Activated CD8-positive, alpha-beta T cell treated with anti-CD3 and anti-CD28 coated beads, Interleukin-2, amount 10 ng/mL, durations not matched to agents 7 days and 5 days (primary cell): Measurements from ENCODE around the gene MXD1. TPM values are rescaled to one million over a fixed set of nuclear protein-coding genes. Genes with fewer than 3 reads are reported as not detected.

ENCODE experiments used
- ATAC-seq: fragments of 150-1000 bp; cut with Tn5 transposase; one replicate; pipeline ENCODE4 v1.10.0; 2021; ENCODE audit warnings: moderate library complexity
- CTCF ChIA-PET: fragments of 350-600 bp; sonication (Branson Sonifier 250); formaldehyde crosslinking; loops from one replicate; lab custom pipeline; 2021; ENCODE audit warnings: antibody characterized with exemption; lab: Charles Lee
- POLR2A ChIA-PET: fragments of 350-600 bp; sonication (Branson Sonifier 250); formaldehyde crosslinking; loops from one replicate; lab custom pipeline; 2021; ENCODE audit warnings: antibody characterized with exemption; lab: Charles Lee
- DNase-seq: peaks from one replicate; pipeline ENCODE4 v3.0.0-alpha.2; 2020
- H3K27ac Mint-ChIP-seq: one replicate; pipeline ENCODE4 v1.8.0; 2021; ENCODE audit warnings: mild to moderate bottlenecking, mixed read lengths
- H3K27me3 Mint-ChIP-seq: one replicate; pipeline ENCODE4 v1.8.0; 2021; ENCODE audit warnings: low read depth, mixed read lengths
- H3K36me3 Mint-ChIP-seq: one replicate; pipeline ENCODE4 v1.8.0; 2021; ENCODE audit warnings: low read depth, mixed read lengths
- H3K4me1 Mint-ChIP-seq: one replicate; pipeline ENCODE4 v1.8.0; 2021; ENCODE audit warnings: low read depth, mixed read lengths
- H3K4me3 Mint-ChIP-seq: one replicate; pipeline ENCODE4 v1.8.0; 2021; ENCODE audit warnings: mild to moderate bottlenecking, mixed read lengths
- H3K9me3 Mint-ChIP-seq: one replicate; pipeline ENCODE4 v1.8.0; 2022; ENCODE audit warnings: mixed read lengths; ENCODE audit not compliant: insufficient read depth
- total RNA-seq, 2 experiments: library from RNA; stranded (reverse); gene quantifications; one replicate each; pipeline ENCODE4 v1.2.3, GENCODE V29; 2021

MXD1 gene
- total RNA-seq, 2 experiments from 2014 or later: 7.7 to 10.2 TPM

DNA sequence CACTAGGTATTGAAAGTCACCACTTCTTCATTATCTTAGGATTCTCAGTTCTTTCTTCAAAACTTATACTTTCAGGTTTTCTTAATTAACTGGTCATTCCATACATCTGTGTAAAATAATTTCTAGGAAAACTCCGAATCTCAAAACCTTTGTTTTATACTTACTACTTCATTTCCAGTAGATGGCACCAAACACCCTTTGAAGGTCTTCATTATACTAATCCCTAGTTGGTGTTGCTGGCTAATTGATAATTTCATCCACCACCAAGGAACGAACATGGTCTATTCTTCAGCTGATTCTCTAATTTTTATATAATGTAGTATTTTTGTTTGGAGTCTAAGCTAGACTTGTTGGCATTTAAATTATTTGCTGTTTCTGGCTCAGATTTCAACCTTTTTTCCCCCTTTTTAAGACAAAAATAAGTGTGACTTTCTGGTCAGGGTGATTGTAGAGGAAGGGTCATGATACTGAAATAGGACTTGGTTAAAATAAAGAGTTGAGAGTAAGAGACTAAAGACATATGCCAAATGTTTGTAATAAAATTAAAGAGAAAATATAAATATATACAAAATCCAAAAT lies 2.8 kb upstream of the MXD1 start:
- no peak overlapping the region for H3K4me3 Mint-ChIP-seq
- no peak overlapping the region for H3K27ac Mint-ChIP-seq
- ChIA-PET POLR2A (interaction anchor here (1.5 to 3.4 kb wide), 2 partner anchors 156 to 180 kb away, joined by 4 to 11 read pairs; no protein-coding TSS in a partner anchor), CTCF (interaction anchor here (0.7 to 6.5 kb wide), 36 partner anchors 10 to 391 kb away, joined by 3 to 142 read pairs (median 4); partner anchors contain the start of genes C2orf42, FAM136A, PCYOX1 and SNRPG)
- H3K4me1 Mint-ChIP-seq: peaks cover 30% of the 10 kb centered on the region
- H3K36me3 Mint-ChIP-seq: peaks cover 23% of the 10 kb centered on the region
- DNase-seq: no peak
- no peaks in the 10 kb centered on the region for H3K27me3 Mint-ChIP-seq
- no peaks in the 10 kb centered on the region for H3K9me3 Mint-ChIP-seq
- no peak for ATAC-seq

DNA sequence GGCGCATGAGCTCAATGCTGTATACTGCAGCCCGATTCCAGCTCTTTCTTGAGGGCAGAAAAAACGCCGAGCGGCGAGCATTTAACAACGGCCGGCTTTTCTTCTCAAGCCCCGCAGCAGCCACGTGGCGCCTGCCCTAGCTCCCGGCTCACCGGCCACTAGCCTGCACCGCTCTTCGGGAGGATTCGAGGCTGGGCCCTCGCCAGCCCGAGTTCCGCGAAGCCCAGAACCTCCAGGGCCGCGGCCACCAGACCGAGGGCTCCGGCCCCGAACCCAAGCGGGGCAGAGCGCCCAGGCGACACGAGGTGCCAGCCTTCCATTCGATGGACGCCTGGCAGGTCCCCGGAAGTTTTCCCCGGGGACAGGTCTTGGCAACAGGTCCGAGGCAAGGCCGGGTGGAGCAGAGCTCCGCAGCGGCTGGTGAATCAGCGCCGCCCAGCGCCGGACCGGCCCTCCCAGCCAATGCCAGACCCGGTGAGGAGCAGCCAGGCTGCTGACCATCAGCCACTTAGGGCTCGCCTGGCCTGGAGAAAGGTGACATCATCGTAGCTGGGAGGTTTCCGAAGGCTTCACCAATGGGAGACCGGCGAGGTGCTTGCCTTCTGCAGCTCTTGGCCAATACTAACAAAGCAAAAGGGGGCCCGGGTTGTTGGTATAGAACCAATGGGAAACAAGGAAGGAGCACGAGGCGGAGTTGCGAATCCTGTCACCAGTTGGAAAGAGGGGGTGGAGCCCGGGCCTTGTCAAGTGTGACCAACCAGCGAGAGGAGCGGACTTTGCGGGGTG lies 552 bp upstream of the MXD1 start:
- ATAC-seq (peak; percentile 93), DNase-seq (peak; percentile 100)
- POLR2A ChIA-PET: interaction anchor here (0.6 to 4.2 kb wide), 33 partner anchors 10 to 387 kb away, joined by 3 to 44 read pairs (median 5); partner anchors contain the start of genes C2orf42, FAM136A, PCBP1 and PCYOX1
- CTCF ChIA-PET: interaction anchor here (0.7 to 6.5 kb wide), 41 partner anchors 8 to 389 kb away, joined by 3 to 142 read pairs (median 4); partner anchors contain the start of genes C2orf42, FAM136A, PCBP1 and PCYOX1
- Mint-ChIP-seq H3K9me3 (no peaks in the 10 kb centered on the region), H3K4me3 (peak overlapping the region; percentile 84), H3K27me3 (no peaks in the 10 kb centered on the region), H3K36me3 (peaks cover 23% of the 10 kb centered on the region), H3K4me1 (peaks cover 42% of the 10 kb centered on the region), H3K27ac (peak overlapping the region; percentile 87)

DNA sequence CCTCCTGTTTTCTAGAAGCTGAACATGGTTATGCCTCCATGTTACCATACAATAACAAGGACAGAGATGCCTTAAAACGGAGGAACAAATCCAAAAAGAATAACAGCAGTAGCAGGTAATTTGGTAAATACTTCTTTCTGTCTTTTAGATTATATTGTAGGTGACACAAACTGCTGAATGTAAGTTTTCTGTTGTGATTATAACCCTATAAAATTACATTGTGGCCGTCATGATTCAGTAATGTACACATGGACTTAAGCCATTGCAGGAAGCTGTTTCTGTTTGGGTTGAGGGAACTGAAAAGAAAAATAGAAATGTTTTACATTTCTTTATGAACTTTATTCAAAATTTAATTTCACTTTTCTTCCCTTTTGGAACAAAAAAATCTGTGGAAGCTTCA lies 1.2 kb downstream of the MXD1 start:
- DNase-seq (no peak), ATAC-seq (no peak)
- Mint-ChIP-seq H3K36me3 (peaks cover 28% of the 10 kb centered on the region), H3K27me3 (no peaks in the 10 kb centered on the region), H3K4me3 (peak overlapping the region; percentile 63), H3K27ac (no peak overlapping the region), H3K4me1 (peaks cover 42% of the 10 kb centered on the region), H3K9me3 (no peaks in the 10 kb centered on the region)
- ChIA-PET POLR2A (interaction anchor here (0.6 to 4.2 kb wide), 10 partner anchors 11 to 275 kb away, joined by 3 to 28 read pairs (median 4); partner anchors contain the start of gene C2orf42), CTCF (interaction anchor here (0.8 to 6.5 kb wide), 5 partner anchors 8 to 275 kb away, joined by 3 to 142 read pairs (median 42); partner anchors contain the start of gene C2orf42)

DNA sequence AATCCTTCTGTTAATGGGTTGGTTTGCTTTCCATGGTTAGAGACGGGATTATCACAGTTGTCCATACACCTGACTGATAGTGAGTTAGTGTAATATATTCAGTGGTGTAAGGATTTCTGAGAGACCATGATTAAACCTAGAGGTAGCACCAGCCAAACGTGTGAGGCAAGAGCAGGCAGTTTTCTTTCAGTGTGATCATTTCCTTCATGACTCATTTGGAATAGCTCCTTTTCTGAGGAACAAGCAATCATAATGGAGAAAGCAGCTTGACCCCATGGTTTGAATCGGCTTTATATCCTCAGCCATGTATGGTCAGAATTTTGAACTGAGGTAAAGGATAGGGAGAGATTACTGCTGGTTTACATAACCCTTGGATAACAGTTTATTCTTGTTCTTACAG lies 2.9 kb downstream of the MXD1 start:
- CTCF ChIA-PET: interaction anchor here (1.2 to 6.5 kb wide), 2 partner anchors 153 to 226 kb away, joined by 5 to 103 read pairs; no protein-coding TSS in a partner anchor
- Mint-ChIP-seq H3K36me3 (peaks cover 32% of the 10 kb centered on the region), H3K4me1 (peaks cover 36% of the 10 kb centered on the region), H3K27ac (no peak overlapping the region), H3K27me3 (no peaks in the 10 kb centered on the region), H3K9me3 (no peaks in the 10 kb centered on the region), H3K4me3 (no peak overlapping the region)
- DNase-seq (no peak), ATAC-seq (no peak)
- POLR2A ChIA-PET: no interaction called here

GRCh38 chr2:69918401-69918800 lies 3.5 kb downstream of the MXD1 start:
- DNase-seq (no peak), ATAC-seq (no peak)
- Mint-ChIP-seq H3K36me3 (peaks cover 36% of the 10 kb centered on the region), H3K4me1 (peaks cover 38% of the 10 kb centered on the region), H3K9me3 (no peaks in the 10 kb centered on the region), H3K27ac (no peak overlapping the region), H3K4me3 (no peak overlapping the region), H3K27me3 (no peaks in the 10 kb centered on the region)
- POLR2A ChIA-PET: no interaction called here
- CTCF ChIA-PET: interaction anchor here (1.2 to 1.5 kb wide), 2 partner anchors 153 to 225 kb away, joined by 4 to 5 read pairs; no protein-coding TSS in a partner anchor

GRCh38 chr2:69923116-69923515 lies 8.2 kb downstream of the MXD1 start:
- H3K36me3 Mint-ChIP-seq: peaks cover 32% of the 10 kb centered on the region
- CTCF ChIA-PET: interaction anchor here (0.8 to 1.2 kb wide), 6 partner anchors 9 to 148 kb away, joined by 3 to 4 read pairs (median 4); partner anchors contain the start of gene MXD1
- DNase-seq: no peak
- POLR2A ChIA-PET: interaction anchor here (1.9 kb wide), 1 partner anchor 9 kb away, joined by 4 read pairs; the partner anchor contains the start of gene MXD1
- no peak overlapping the region for H3K4me3 Mint-ChIP-seq
- no peak for ATAC-seq
- H3K27ac Mint-ChIP-seq: no peak overlapping the region
- H3K9me3 Mint-ChIP-seq: no peaks in the 10 kb centered on the region
- H3K27me3 Mint-ChIP-seq: no peaks in the 10 kb centered on the region
- H3K4me1 Mint-ChIP-seq: peaks cover 13% of the 10 kb centered on the region

GRCh38 chr2:69926849-69927515 lies 12.1 kb downstream of the MXD1 start:
- Mint-ChIP-seq H3K9me3 (no peaks in the 10 kb centered on the region), H3K4me1 (peaks cover 14% of the 10 kb centered on the region), H3K36me3 (peaks cover 32% of the 10 kb centered on the region), H3K27ac (no peak overlapping the region), H3K27me3 (no peaks in the 10 kb centered on the region), H3K4me3 (no peak overlapping the region)
- DNase-seq (no peak), ATAC-seq (no peak)
- ChIA-PET POLR2A (interaction anchor here (1.1 kb wide), 1 partner anchor 12 kb away, joined by 3 read pairs; the partner anchor contains the start of gene MXD1), CTCF (no interaction called here)

- Mint-ChIP-seq H3K36me3 (peaks cover 42% of the 10 kb centered on the region), H3K4me1 (peaks cover 21% of the 10 kb centered on the region), H3K4me3 (no peak overlapping the region), H3K27ac (peak overlapping the region; percentile 22), H3K9me3 (no peaks in the 10 kb centered on the region), H3K27me3 (no peaks in the 10 kb centered on the region)
- no peak for ATAC-seq
- ChIA-PET POLR2A (interaction anchor here (0.5 to 1.8 kb wide), 3 partner anchors 14 to 1060 kb away, joined by 3 to 4 read pairs (median 4); partner anchors contain the start of gene C2orf42), CTCF (interaction anchor here (0.7 to 1.5 kb wide), 3 partner anchors 13 to 18 kb away, joined by 3 to 4 read pairs (median 3); no protein-coding TSS in a partner anchor)
- DNase-seq: no peak
Observed at GRCh38 chr2:69931832-69932595, 17.1 kb downstream of the MXD1 start.

DNA sequence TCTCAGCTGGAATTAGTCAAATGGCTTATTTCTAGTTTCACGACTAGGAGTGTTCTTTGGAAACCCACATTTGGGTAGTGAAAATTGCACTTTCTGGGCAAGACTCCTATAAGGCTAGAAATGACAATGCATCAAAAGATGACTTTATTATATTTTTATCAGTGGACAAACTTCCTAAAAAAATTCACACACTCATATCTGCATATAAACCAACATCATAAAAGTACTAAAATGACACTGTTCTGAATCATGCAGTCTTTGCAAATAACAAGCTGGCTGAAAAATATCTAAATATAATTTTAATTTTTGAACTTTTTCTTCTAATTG lies 17.6 kb downstream of the MXD1 start:
- no peak overlapping the region for H3K4me3 Mint-ChIP-seq
- ChIA-PET CTCF (interaction anchor here (1.2 to 1.5 kb wide), 2 partner anchors 12 to 19 kb away, joined by 3 to 4 read pairs; no protein-coding TSS in a partner anchor), POLR2A (interaction anchor here (0.5 to 1.8 kb wide), 3 partner anchors 14 to 1059 kb away, joined by 3 to 4 read pairs (median 4); partner anchors contain the start of gene C2orf42)
- H3K9me3 Mint-ChIP-seq: no peaks in the 10 kb centered on the region
- DNase-seq (no peak), ATAC-seq (no peak)
- H3K36me3 Mint-ChIP-seq: peaks cover 46% of the 10 kb centered on the region
- no peaks in the 10 kb centered on the region for H3K27me3 Mint-ChIP-seq
- peaks cover 21% of the 10 kb centered on the region for H3K4me1 Mint-ChIP-seq
- H3K27ac Mint-ChIP-seq: no peak overlapping the region

- H3K27me3 Mint-ChIP-seq: no peaks in the 10 kb centered on the region
- no peak for ATAC-seq
- no peak overlapping the region for H3K4me3 Mint-ChIP-seq
- ChIA-PET POLR2A (no interaction called here), CTCF (interaction anchor here (0.8 to 1.5 kb wide), 4 partner anchors 9 to 64 kb away, joined by 3 to 4 read pairs (median 3); no protein-coding TSS in a partner anchor)
- H3K4me1 Mint-ChIP-seq: peaks cover 21% of the 10 kb centered on the region
- no peak overlapping the region for H3K27ac Mint-ChIP-seq
- peaks cover 47% of the 10 kb centered on the region for H3K36me3 Mint-ChIP-seq
- H3K9me3 Mint-ChIP-seq: no peaks in the 10 kb centered on the region
- no peak for DNase-seq
Observed at GRCh38 chr2:69933254-69933828, 18.4 kb downstream of the MXD1 start.
